GM18519 (cell line): ENCODE measurements around the gene P3H4.

ENCODE experiments used
- ATAC-seq: cut with Tn5 transposase; IDR thresholded peaks from one replicate; pipeline ENCODE4 v1.9.1; 2021; ENCODE audit warnings: mild to moderate bottlenecking, moderate library complexity; ENCODE audit not compliant: unreplicated experiment, low FRiP score

P3H4 gene

GRCh38 chr17:41822216-41823140 is 10.7 kb upstream of the P3H4 start:
- ATAC-seq: no peak

DNA sequence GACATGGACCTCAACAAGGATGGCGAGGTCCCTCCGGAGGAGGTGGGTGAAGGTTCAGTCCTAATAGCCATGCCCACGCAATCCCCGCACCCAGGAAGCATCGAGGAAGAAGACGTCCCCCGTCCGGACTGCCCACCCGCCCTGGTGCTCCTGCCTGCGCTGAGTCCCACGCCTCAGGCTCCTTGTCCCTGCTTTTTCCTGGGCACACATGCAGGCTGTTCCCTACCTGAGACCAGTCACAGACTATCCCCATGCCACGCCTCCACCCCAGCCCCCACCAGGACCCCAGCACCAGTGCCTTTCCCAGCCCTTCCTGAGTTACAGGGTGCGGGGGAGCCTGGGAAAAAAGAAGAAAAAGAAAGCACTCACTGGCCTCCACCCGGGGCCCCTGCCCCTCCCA is 10.0 kb upstream of the P3H4 start:
- no peak for ATAC-seq

DNA sequence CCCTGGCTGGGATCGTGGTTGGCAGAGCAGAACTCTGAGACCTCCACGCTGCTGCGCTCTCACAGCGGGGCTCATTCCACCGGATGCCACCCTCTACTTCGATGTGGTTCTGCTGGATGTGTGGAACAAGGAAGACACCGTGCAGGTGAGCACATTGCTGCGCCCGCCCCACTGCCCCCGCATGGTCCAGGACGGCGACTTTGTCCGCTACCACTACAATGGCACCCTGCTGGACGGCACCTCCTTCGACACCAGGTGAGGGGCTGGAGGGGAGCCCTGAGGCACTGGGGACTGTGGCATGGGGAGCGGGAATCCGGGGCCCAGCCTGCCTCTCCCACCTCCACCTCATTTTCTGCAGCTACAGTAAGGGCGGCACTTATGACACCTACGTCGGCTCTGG is 6.3 kb upstream of the P3H4 start:
- no peak for ATAC-seq

DNA sequence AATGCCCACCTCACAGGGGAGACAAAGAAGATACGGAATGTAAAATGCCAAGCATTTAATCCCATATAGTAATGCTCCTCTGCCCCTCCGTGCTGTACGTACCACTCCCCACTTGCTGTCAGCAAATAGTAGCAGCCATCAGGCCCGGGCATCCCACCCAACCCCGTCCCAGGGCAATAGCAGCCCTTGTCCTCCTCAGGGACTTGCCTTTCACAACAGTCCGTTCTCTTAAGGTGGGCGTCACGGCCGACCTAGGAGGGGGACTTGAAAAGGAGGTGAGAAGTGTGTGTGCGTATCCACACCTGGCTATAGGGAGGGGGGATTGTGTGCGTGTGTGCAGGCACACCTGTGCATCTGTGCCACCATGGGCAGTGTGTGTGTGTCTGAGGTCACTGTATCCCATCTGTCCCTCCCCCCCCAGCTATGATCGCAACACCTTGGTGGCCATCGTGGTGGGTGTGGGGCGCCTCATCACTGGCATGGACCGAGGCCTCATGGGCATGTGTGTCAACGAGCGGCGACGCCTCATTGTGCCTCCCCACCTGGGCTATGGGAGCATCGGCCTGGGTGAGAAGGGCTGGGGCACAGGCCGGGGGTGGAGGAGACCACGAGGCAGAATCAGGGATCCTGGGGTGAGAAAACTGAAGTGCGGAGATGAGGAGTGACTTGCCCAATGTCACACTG is 5.0 kb upstream of the P3H4 start:
- ATAC-seq: no peak

- ATAC-seq: no peak
These were observed 2.4 kb upstream of the P3H4 start for GRCh38 chr17:41814195-41814594.

GRCh38 chr17:41813699-41814124 is 2.0 kb upstream of the P3H4 start:
- no peak for ATAC-seq

- ATAC-seq: no peak
These were observed 1.5 kb upstream of the P3H4 start for GRCh38 chr17:41813152-41813680.

GRCh38 chr17:41812381-41813151 is 817 bp upstream of the P3H4 start, which contains the start of gene FKBP10:
Gene FKBP10 (plus strand): TSS chr17:41813004. CDS start chr17:41813035, 31 bp downstream.
- ATAC-seq: no peak

GRCh38 chr17:41810659-41811548 is 845 bp downstream of the P3H4 start:
- ATAC-seq: no peak

GRCh38 chr17:41806685-41807445 is 4.9 kb downstream of the P3H4 start:
- ATAC-seq: no peak

- ATAC-seq: no peak
These were observed 8.4 kb downstream of the P3H4 start for GRCh38 chr17:41803049-41804020.

DNA sequence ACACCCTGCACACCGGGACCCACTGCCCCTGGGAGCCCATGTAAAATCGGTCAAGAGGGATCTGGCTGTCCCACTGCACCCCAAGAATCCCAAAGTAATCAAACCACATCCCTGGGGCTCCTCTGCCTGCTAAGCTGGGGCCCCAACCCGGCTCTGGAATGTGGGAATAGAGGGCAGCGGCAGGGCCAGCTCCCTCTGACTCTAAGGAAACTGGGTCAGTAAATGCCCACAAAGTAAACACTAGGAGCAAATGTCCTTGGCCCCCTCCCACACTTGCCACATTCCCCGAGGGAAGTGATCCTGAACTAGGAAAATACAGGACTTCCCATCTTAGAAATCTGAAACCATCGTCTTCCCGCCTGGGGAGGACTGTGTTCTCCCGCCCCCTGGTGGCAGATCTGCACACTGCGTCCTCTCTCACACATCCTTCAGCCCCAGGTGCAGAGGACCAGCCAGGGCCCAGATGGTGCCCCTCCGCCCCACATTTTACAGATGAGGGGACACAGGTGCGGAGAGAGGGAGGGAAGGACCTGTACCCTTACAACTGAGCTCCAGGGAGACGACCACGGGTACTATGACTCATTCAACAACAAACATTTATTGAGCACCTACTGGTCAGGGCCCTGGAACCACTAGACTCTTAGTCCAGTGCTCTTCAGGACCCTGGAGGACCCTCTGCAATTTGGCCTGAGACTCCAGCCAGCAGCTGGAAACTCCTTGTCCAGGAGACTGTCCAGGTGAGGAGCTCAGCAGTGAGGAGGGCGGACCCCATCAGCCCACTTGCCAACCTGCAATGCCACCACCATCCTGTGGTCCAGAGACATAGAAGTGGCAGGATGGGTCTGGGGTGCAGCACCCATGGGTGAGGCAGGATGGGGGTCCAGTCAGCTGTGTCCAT is 10.1 kb downstream of the P3H4 start:
- no peak for ATAC-seq

- ATAC-seq: no peak
These were observed 11.0 kb downstream of the P3H4 start for GRCh38 chr17:41800601-41801373.

- ATAC-seq: no peak
These were observed 12.4 kb downstream of the P3H4 start for GRCh38 chr17:41799366-41799765.

- no peak for ATAC-seq
These were observed 14.4 kb downstream of the P3H4 start for GRCh38 chr17:41797377-41797776.
